ENCODE measurements around the gene EPHB1. TPM values are rescaled to one million over a fixed set of nuclear protein-coding genes. Genes with fewer than 3 reads are reported as not detected.
A peak's percentile ranks its signal among the peaks of the same experiment; 100 is the strongest.

Gene EPHB1
- total and polyA plus RNA-seq, 4 donors = 0.23 to 1.7 (median 0.52) TPM

GRCh38 chr3:135097276-135097946 lies 302.4 kb downstream of the EPHB1 start:
- no peak for DNase-seq (ENCODE audit: low spot score)
- no peaks in the 10 kb centered on the region for H3K9me3 ChIP-seq (ENCODE audit: control insufficient read depth in 4 of 4, low read length in 3 of 4)
- WGBS = 93% methylated on average over 5 of the region's 5 CpGs
- H3K27me3 ChIP-seq (ENCODE audit: control insufficient read depth in 4 of 4, insufficient read depth in 4 of 4, low read length in 3 of 4) = no peaks in the 10 kb centered on the region
- H3K27ac ChIP-seq (ENCODE audit: low read depth in 1 of 2, low read length in 2 of 2) = no peak overlapping the region
- no peak overlapping the region for H3K4me3 ChIP-seq (ENCODE audit: low read depth in 1 of 3, low read length in 3 of 3)
- TF ChIP-seq REST (IDR thresholded peaks at IDR 0.05) (no peak), FOXA2 (IDR thresholded peaks at IDR 0.05) (no peak), JUND (IDR thresholded peaks at IDR 0.05) (no peak), SP1 (IDR thresholded peaks at IDR 0.05) (no peak), GABPA (IDR thresholded peaks at IDR 0.05 in 1 of 2, conservative IDR thresholded peaks at IDR 0.05 in 1 of 2) (no peak)
- H3K36me3 ChIP-seq (ENCODE audit: control insufficient read depth in 4 of 4, insufficient read depth in 3 of 4, low read depth in 1 of 4, low read length in 3 of 4) = no peaks in the 10 kb centered on the region
- H3K9ac ChIP-seq (ENCODE audit: low read depth in 1 of 2, low read length in 2 of 2) = no peak overlapping the region
- no peaks in the 10 kb centered on the region for H3K4me1 ChIP-seq (ENCODE audit: control insufficient read depth in 4 of 4, insufficient read depth in 4 of 4, low read length in 3 of 4)

GRCh38 chr3:135099734-135100355 lies 304.8 kb downstream of the EPHB1 start:
- Histone ChIP-seq H3K9ac (ENCODE audit: low read depth in 1 of 2, low read length in 2 of 2) (no peak overlapping the region), H3K4me3 (ENCODE audit: low read depth in 1 of 3, low read length in 3 of 3) (no peak overlapping the region)
- no peak for DNase-seq (ENCODE audit: low spot score)

GRCh38 chr3:135100366-135100765 lies 305.3 kb downstream of the EPHB1 start:
- Histone ChIP-seq H3K27ac (ENCODE audit: low read depth in 1 of 2, low read length in 2 of 2) (no peak overlapping the region), H3K4me1 (ENCODE audit: control insufficient read depth in 4 of 4, insufficient read depth in 4 of 4, low read length in 3 of 4) (no peaks in the 10 kb centered on the region), H3K9me3 (ENCODE audit: control insufficient read depth in 4 of 4, low read length in 3 of 4) (no peaks in the 10 kb centered on the region), H3K9ac (ENCODE audit: low read depth in 1 of 2, low read length in 2 of 2) (no peak overlapping the region), H3K36me3 (ENCODE audit: control insufficient read depth in 4 of 4, insufficient read depth in 3 of 4, low read depth in 1 of 4, low read length in 3 of 4) (no peaks in the 10 kb centered on the region), H3K27me3 (ENCODE audit: control insufficient read depth in 4 of 4, insufficient read depth in 4 of 4, low read length in 3 of 4) (no peaks in the 10 kb centered on the region), H3K4me3 (ENCODE audit: low read depth in 1 of 3, low read length in 3 of 3) (no peak overlapping the region)
- 66% methylated on average over 2 of the region's 2 CpGs for WGBS
- no peak for DNase-seq (ENCODE audit: low spot score)
- TF ChIP-seq ATF3 (IDR thresholded peaks at IDR 0.05) (no peak), HNF4G (IDR thresholded peaks at IDR 0.05) (no peak), FOXA1 (IDR thresholded peaks at IDR 0.05) (no peak), RXRA (IDR thresholded peaks at IDR 0.05) (no peak), FOXA2 (IDR thresholded peaks at IDR 0.05) (no peak), MAX (IDR thresholded peaks at IDR 0.05) (no peak), NR2F2 (IDR thresholded peaks at IDR 0.05) (no peak), TAF1 (conservative IDR thresholded peaks at IDR 0.05) (no peak), JUND (IDR thresholded peaks at IDR 0.05) (no peak), REST (IDR thresholded peaks at IDR 0.05) (no peak)

More at GRCh38 chr3:135099734-135100355, 304.8 kb downstream of the EPHB1 start:
- no peaks in the 10 kb centered on the region for H3K36me3 ChIP-seq (ENCODE audit: control insufficient read depth in 4 of 4, insufficient read depth in 3 of 4, low read depth in 1 of 4, low read length in 3 of 4)
- H3K27ac ChIP-seq (ENCODE audit: low read depth in 1 of 2, low read length in 2 of 2) = no peak overlapping the region
- H3K9me3 ChIP-seq (ENCODE audit: control insufficient read depth in 4 of 4, low read length in 3 of 4) = no peaks in the 10 kb centered on the region
- WGBS = 70% methylated on average over 5 of the region's 5 CpGs
- TF ChIP-seq RAD21 (IDR thresholded peaks at IDR 0.05) (peak; percentile 24 to 33), TAF1 (conservative IDR thresholded peaks at IDR 0.05) (no peak), CTCF (IDR thresholded peaks at IDR 0.05; ENCODE audit: low read depth, low read length, missing input control) (peak; percentile 7), RXRA (IDR thresholded peaks at IDR 0.05) (peak in 1 of 2 donors; percentile 9)
- H3K4me1 ChIP-seq (ENCODE audit: control insufficient read depth in 4 of 4, insufficient read depth in 4 of 4, low read length in 3 of 4) = no peaks in the 10 kb centered on the region
- H3K27me3 ChIP-seq (ENCODE audit: control insufficient read depth in 4 of 4, insufficient read depth in 4 of 4, low read length in 3 of 4) = no peaks in the 10 kb centered on the region
